ENCODE results near the gene ZNF329.
A peak's percentile ranks its signal among the peaks of the same experiment; 100 is the strongest.

ZNF329 gene

DNA sequence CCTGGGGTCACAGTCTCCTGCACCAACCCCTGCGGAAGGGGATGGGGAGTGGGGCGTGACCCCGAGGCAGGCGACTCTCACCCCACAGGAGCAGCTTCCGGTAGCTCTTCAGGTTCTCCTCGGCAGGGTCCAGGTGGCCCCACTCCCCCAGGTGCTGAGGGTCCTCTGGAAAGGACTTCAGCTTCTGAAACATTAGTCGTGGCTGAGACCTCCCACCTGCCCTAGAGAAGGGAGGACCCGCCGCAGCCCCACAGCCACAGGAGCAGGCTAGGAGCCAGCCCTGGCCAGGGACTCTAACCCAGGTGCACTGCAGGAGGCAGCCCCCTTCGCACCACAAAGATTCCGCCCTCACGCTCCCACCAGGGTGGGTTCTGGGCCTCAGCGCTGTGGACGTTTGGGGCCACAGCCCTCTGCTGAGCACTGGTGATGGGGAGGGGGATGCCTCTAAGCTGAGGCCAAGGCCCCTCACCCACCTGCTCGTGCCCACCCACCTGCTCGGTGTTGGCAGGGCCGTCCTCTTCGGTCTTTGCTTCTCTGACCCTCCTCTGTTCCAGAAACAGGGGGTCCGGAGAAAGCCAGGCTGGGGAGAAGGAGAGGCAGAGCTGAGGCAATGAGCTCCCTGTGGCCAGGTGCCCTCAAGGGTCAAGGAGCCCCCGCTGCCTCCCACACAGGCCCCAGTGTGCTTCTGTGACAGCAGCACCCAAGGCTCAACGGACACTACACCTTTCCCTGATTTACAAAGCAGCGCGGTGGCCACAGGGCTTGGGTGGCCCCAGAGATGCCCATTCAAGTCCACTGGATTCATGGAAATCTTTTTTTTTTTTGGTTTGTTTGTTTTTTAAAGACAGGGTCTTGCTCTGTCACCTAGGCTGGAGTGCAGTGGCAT is 63.5 kb downstream of the ZNF329 start:
- H2AK5ac ChIP-seq (ENCODE audit: low read length) = no peak overlapping the region
- no peak for DNase-seq
- no CpG with 5 or more reads among the region's 23 CpGs for WGBS (ENCODE audit: extremely low coverage, insufficient coverage, insufficient read length)
- H3K14ac ChIP-seq (ENCODE audit: low read length) = no peak overlapping the region
- H3K27me3 ChIP-seq (ENCODE audit: insufficient read depth, low read length) = no peaks in the 10 kb centered on the region
- H2BK120ac ChIP-seq (ENCODE audit: insufficient read depth, low read length, poor library complexity) = no peak overlapping the region
- H3K4me3 ChIP-seq (ENCODE audit: low read depth, low read length) = no peak overlapping the region
- peak overlapping the region; percentile 58 for H4K12ac ChIP-seq (ENCODE audit: low read depth, low read length)
- no peak overlapping the region for H3K23ac ChIP-seq (ENCODE audit: low read length)
- no peak overlapping the region for H4K8ac ChIP-seq (ENCODE audit: low read depth, low read length)
- H3K4me1 ChIP-seq (ENCODE audit: control insufficient read depth in 1 of 2, insufficient read depth in 2 of 2, low read length in 2 of 2) = no peaks in the 10 kb centered on the region
- no peak overlapping the region for H3K27ac ChIP-seq (ENCODE audit: low read depth, low read length)
- peaks cover 46 to 51% of the 10 kb centered on the region in 2 experiments for H3K36me3 ChIP-seq (ENCODE audit: control insufficient read depth in 1 of 2, insufficient read depth in 2 of 2, low read length in 2 of 2)
- H2BK5ac ChIP-seq (ENCODE audit: low read depth, low read length, poor library complexity) = no peak overlapping the region
- no peak overlapping the region for H3K18ac ChIP-seq (ENCODE audit: low read length)
- no peak overlapping the region for H3K9ac ChIP-seq (ENCODE audit: low read length)
- no peaks in the 10 kb centered on the region for H3K79me1 ChIP-seq (ENCODE audit: low read length)
- H2AFZ ChIP-seq (ENCODE audit: insufficient read depth, low read length, poor library complexity) = no peak overlapping the region
- H3K9me3 ChIP-seq (ENCODE audit: insufficient read depth, low read depth, low read length) = peaks cover 21% of the 10 kb centered on the region
- no peak overlapping the region for H2BK12ac ChIP-seq (ENCODE audit: low read length)
- H3K4ac ChIP-seq (ENCODE audit: low read depth, low read length) = no peak overlapping the region
- no peak overlapping the region for H4K91ac ChIP-seq (ENCODE audit: low read depth, low read length)
- no peak overlapping the region for H3K4me2 ChIP-seq (ENCODE audit: low read length)
- no peaks in the 10 kb centered on the region for H3K79me2 ChIP-seq (ENCODE audit: control insufficient read depth, insufficient read depth, low read length, poor library complexity)

DNA sequence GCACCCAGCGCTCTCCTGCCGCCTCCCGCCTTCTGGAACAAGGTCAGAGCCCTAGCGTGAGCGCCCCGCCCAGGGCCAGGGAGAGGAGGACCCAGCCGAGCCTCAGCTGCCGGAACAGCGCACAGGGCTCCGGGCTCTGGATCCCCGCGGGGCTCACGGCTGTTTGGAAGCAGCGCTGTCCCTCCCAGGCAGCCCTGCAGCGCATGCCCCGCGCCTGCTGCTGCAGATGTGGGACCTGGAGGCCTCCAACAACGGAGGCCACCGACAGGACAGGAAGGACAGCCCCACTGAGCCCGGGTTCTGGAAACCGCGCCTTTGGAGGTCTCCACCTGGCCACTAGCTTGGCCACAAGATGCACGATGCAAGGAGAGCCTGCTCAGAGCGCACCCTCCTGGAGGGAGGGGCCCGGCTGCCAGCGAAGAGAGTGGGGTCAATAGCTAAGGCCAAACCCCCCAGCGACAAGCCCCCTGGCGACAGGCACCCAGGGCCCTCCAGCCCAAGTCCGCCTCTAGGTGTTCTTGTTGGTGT is 65.2 kb downstream of the ZNF329 start:
- Histone ChIP-seq H3K23ac (ENCODE audit: low read length) (no peak overlapping the region), H4K12ac (ENCODE audit: low read depth, low read length) (no peak overlapping the region), H2BK120ac (ENCODE audit: insufficient read depth, low read length, poor library complexity) (no peak overlapping the region), H3K4ac (ENCODE audit: low read depth, low read length) (no peak overlapping the region), H4K91ac (ENCODE audit: low read depth, low read length) (no peak overlapping the region), H3K14ac (ENCODE audit: low read length) (no peak overlapping the region), H3K4me2 (ENCODE audit: low read length) (no peak overlapping the region), H4K8ac (ENCODE audit: low read depth, low read length) (no peak overlapping the region), H3K27me3 (ENCODE audit: insufficient read depth, low read length) (no peaks in the 10 kb centered on the region), H2BK5ac (ENCODE audit: low read depth, low read length, poor library complexity) (no peak overlapping the region), H3K79me2 (ENCODE audit: control insufficient read depth, insufficient read depth, low read length, poor library complexity) (no peaks in the 10 kb centered on the region), H3K4me3 (ENCODE audit: low read depth, low read length) (no peak overlapping the region), H2BK12ac (ENCODE audit: low read length) (no peak overlapping the region), H2AK5ac (ENCODE audit: low read length) (no peak overlapping the region), H3K79me1 (ENCODE audit: low read length) (no peaks in the 10 kb centered on the region), H3K27ac (ENCODE audit: low read depth, low read length) (no peak overlapping the region), H3K18ac (ENCODE audit: low read length) (no peak overlapping the region), H3K9ac (ENCODE audit: low read length) (no peak overlapping the region), H3K36me3 (ENCODE audit: control insufficient read depth in 1 of 2, insufficient read depth in 2 of 2, low read length in 2 of 2) (peaks cover 46 to 51% of the 10 kb centered on the region in 2 experiments), H3K4me1 (ENCODE audit: control insufficient read depth in 1 of 2, insufficient read depth in 2 of 2, low read length in 2 of 2) (no peaks in the 10 kb centered on the region), H3K9me3 (ENCODE audit: insufficient read depth, low read depth, low read length) (peaks cover 25% of the 10 kb centered on the region), H2AFZ (ENCODE audit: insufficient read depth, low read length, poor library complexity) (no peak overlapping the region)
- DNase-seq = no peak
- no CpG with 5 or more reads among the region's 29 CpGs for WGBS (ENCODE audit: extremely low coverage, insufficient coverage, insufficient read length)

DNA sequence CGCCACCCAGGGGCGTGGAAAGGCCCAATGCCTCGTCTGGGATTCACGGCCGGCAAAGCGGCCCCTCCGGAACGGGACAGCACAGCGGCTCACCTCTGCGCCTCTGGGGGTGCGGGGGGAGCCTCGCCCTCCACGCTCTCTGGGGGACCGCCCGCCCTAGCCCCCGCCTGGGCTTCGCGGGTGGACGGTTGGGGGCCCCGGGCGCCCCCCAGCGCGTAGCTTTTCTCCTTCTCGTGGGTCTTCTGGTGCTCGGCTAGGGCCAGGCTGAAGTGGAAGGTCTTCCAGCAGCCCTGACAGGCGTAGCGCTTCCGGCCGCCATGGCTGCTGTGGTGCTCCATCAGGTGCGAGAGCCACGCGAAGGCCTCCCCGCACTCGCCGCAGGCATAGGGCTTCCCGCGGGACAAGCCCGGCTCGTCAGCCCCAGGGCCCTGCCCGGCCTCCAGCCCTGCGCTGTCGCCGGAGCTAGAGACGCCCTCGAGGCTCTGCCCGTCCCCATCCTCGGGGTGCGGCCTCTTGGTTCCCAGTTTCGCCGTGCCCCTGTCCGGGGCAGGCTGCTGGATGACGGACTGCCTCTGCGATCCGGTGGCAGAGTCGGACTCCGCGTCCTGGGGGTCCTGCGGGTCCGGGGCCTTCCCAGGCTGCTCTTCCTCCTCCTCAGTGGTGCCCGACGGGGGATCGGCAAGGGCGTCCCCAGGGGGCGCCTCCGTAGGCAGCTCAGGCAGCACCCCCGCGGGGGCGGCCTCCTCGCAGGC is 65.8 kb downstream of the ZNF329 start:
- H3K14ac ChIP-seq (ENCODE audit: low read length) = no peak overlapping the region
- H3K79me2 ChIP-seq (ENCODE audit: control insufficient read depth, insufficient read depth, low read length, poor library complexity) = no peaks in the 10 kb centered on the region
- H3K4me1 ChIP-seq (ENCODE audit: control insufficient read depth in 1 of 2, insufficient read depth in 2 of 2, low read length in 2 of 2) = no peaks in the 10 kb centered on the region
- peaks cover 27% of the 10 kb centered on the region for H3K9me3 ChIP-seq (ENCODE audit: insufficient read depth, low read depth, low read length)
- H3K4ac ChIP-seq (ENCODE audit: low read depth, low read length) = no peak overlapping the region
- H3K27me3 ChIP-seq (ENCODE audit: insufficient read depth, low read length) = no peaks in the 10 kb centered on the region
- no peak overlapping the region for H4K12ac ChIP-seq (ENCODE audit: low read depth, low read length)
- no peak overlapping the region for H3K18ac ChIP-seq (ENCODE audit: low read length)
- H3K23ac ChIP-seq (ENCODE audit: low read length) = no peak overlapping the region
- H2BK5ac ChIP-seq (ENCODE audit: low read depth, low read length, poor library complexity) = no peak overlapping the region
- no peaks in the 10 kb centered on the region for H3K79me1 ChIP-seq (ENCODE audit: low read length)
- H3K4me2 ChIP-seq (ENCODE audit: low read length) = no peak overlapping the region
- no peak overlapping the region for H4K91ac ChIP-seq (ENCODE audit: low read depth, low read length)
- WGBS (ENCODE audit: extremely low coverage, insufficient coverage, insufficient read length) = no CpG with 5 or more reads among the region's 69 CpGs
- H2AK5ac ChIP-seq (ENCODE audit: low read length) = no peak overlapping the region
- no peak for DNase-seq
- H3K9ac ChIP-seq (ENCODE audit: low read length) = no peak overlapping the region
- H2AFZ ChIP-seq (ENCODE audit: insufficient read depth, low read length, poor library complexity) = no peak overlapping the region
- H2BK120ac ChIP-seq (ENCODE audit: insufficient read depth, low read length, poor library complexity) = no peak overlapping the region
- no peak overlapping the region for H3K27ac ChIP-seq (ENCODE audit: low read depth, low read length)
- peaks cover 41 to 49% of the 10 kb centered on the region in 2 experiments for H3K36me3 ChIP-seq (ENCODE audit: control insufficient read depth in 1 of 2, insufficient read depth in 2 of 2, low read length in 2 of 2)
- no peak overlapping the region for H4K8ac ChIP-seq (ENCODE audit: low read depth, low read length)
- no peak overlapping the region for H3K4me3 ChIP-seq (ENCODE audit: low read depth, low read length)
- no peak overlapping the region for H2BK12ac ChIP-seq (ENCODE audit: low read length)

DNA sequence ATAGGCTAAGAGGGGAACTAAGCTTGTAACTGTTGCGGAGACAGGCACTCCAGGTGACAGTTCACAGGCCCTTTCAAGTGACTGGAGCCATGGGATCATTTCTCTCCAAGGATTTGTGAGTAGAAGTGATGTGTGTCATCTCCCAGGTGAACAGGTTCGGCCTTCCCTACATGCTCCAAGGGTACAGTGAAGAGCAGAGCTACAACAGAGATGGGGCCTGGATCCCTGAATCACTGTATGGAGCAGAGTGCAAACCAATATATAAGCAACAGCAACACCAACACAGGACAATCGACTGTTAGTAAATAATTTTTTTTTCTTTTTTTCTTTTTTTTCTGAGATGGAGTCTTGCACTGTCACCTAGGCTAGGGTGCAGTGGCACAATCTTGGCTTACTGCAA is 67.6 kb downstream of the ZNF329 start:
- Histone ChIP-seq H3K79me1 (ENCODE audit: low read length) (no peaks in the 10 kb centered on the region), H3K18ac (ENCODE audit: low read length) (no peak overlapping the region), H3K9ac (ENCODE audit: low read length) (no peak overlapping the region), H2BK120ac (ENCODE audit: insufficient read depth, low read length, poor library complexity) (no peak overlapping the region), H2AFZ (ENCODE audit: insufficient read depth, low read length, poor library complexity) (no peak overlapping the region), H2BK12ac (ENCODE audit: low read length) (no peak overlapping the region), H3K36me3 (ENCODE audit: control insufficient read depth in 1 of 2, insufficient read depth in 2 of 2, low read length in 2 of 2) (peaks cover 35 to 42% of the 10 kb centered on the region in 2 experiments), H3K27ac (ENCODE audit: low read depth, low read length) (no peak overlapping the region), H3K23ac (ENCODE audit: low read length) (no peak overlapping the region), H3K14ac (ENCODE audit: low read length) (no peak overlapping the region), H4K8ac (ENCODE audit: low read depth, low read length) (no peak overlapping the region), H3K4me3 (ENCODE audit: low read depth, low read length) (no peak overlapping the region), H3K4me2 (ENCODE audit: low read length) (no peak overlapping the region), H3K4ac (ENCODE audit: low read depth, low read length) (no peak overlapping the region), H2BK5ac (ENCODE audit: low read depth, low read length, poor library complexity) (no peak overlapping the region), H3K4me1 (ENCODE audit: control insufficient read depth in 1 of 2, insufficient read depth in 2 of 2, low read length in 2 of 2) (no peaks in the 10 kb centered on the region), H3K9me3 (ENCODE audit: insufficient read depth, low read depth, low read length) (peaks cover 29% of the 10 kb centered on the region), H3K79me2 (ENCODE audit: control insufficient read depth, insufficient read depth, low read length, poor library complexity) (no peaks in the 10 kb centered on the region), H2AK5ac (ENCODE audit: low read length) (no peak overlapping the region), H4K12ac (ENCODE audit: low read depth, low read length) (no peak overlapping the region), H4K91ac (ENCODE audit: low read depth, low read length) (no peak overlapping the region), H3K27me3 (ENCODE audit: insufficient read depth, low read length) (no peaks in the 10 kb centered on the region)
- DNase-seq = no peak
- WGBS (ENCODE audit: extremely low coverage, insufficient coverage, insufficient read length) = no CpG with 5 or more reads among the region's 3 CpGs
